PC-3 (cell line): ENCODE data around the gene GABRG3. TPM values are rescaled to one million over a fixed set of nuclear protein-coding genes. Genes with fewer than 3 reads are reported as not detected.

Source experiments
- ATAC-seq: fragments of 200-7000 bp; cut with Tn5 transposase; 2 replicates; pipeline ENCODE4 v1.9.1; 2020; ENCODE audit warnings: mild to moderate bottlenecking, moderate library complexity
- BruUV-seq: library from RNA; stranded (reverse); fragments of 400-500 nt; replicated peaks from 2 replicates; lab custom pipeline; 2021; lab: Mats Ljungman, UMichigan
- CTCF ChIA-PET: fragments of 300-600 bp; sonication (Branson Sonifier 250); formaldehyde crosslinking; loops from one replicate; lab custom pipeline; 2022; ENCODE audit warnings: antibody characterized with exemption; lab: Charles Lee
- POLR2A ChIA-PET: fragments of 300-600 bp; sonication (Branson Sonifier 250); formaldehyde crosslinking; loops from one replicate; lab custom pipeline; 2022; ENCODE audit warnings: antibody characterized with exemption; ENCODE audit not compliant: unreplicated experiment; lab: Charles Lee
- DNase-seq: peaks from one replicate; pipeline ENCODE4 v3.0.0-alpha.2; 2015
- H2AFZ ChIP-seq: fragments of 300-600 bp; sonication (generic); 2 replicates; pipeline ENCODE4 v1.6.0; 2016; ENCODE audit warnings: antibody characterized with exemption, low read length
- H3F3A ChIP-seq: fragments of 300-600 bp; sonication (generic); one replicate; pipeline ENCODE4 v1.6.0; 2017; ENCODE audit warnings: antibody characterized with exemption, low read length, control low read depth, mild to moderate bottlenecking; ENCODE audit not compliant: unreplicated experiment
- H3K27ac ChIP-seq: fragments of 300-600 bp; sonication (generic); 2 replicates; pipeline ENCODE4 v1.5.1; 2016; ENCODE audit warnings: mild to moderate bottlenecking, low read length
- H3K27me3 ChIP-seq: fragments of 300-600 bp; sonication (generic); 2 replicates; pipeline ENCODE4 v1.6.1; 2016; ENCODE audit warnings: low read length, mixed read lengths
- H3K36me3 ChIP-seq: fragments of 300-600 bp; sonication (generic); 2 replicates; pipeline ENCODE4 v1.6.1; 2016; ENCODE audit warnings: low read depth, mixed run types, low read length, mixed read lengths
- H3K4me1 ChIP-seq: fragments of 300-600 bp; sonication (generic); 2 replicates; pipeline ENCODE4 v1.5.1; 2016; ENCODE audit warnings: low read length; ENCODE audit not compliant: insufficient read depth
- H3K4me2 ChIP-seq: fragments of 300-600 bp; sonication (generic); 2 replicates; pipeline ENCODE4 v1.6.0; 2016; ENCODE audit warnings: low read length
- H3K4me3 ChIP-seq: fragments of 300-600 bp; sonication (generic); 2 replicates; pipeline ENCODE4 v1.5.1; 2016; ENCODE audit warnings: mild to moderate bottlenecking, low read length, mixed read lengths
- H3K79me2 ChIP-seq: fragments of 300-600 bp; sonication (generic); 2 replicates; pipeline ENCODE4 v1.6.1; 2017; ENCODE audit warnings: low read length, mixed read lengths
- H3K9ac ChIP-seq: fragments of 300-600 bp; sonication (generic); 2 replicates; pipeline ENCODE4 v1.6.0; 2016; ENCODE audit warnings: mild to moderate bottlenecking, low read length
- H3K9me2 ChIP-seq: fragments of 300-600 bp; sonication (generic); replicated peaks from 2 replicates; pipeline ENCODE4 v1.6.1; 2016; ENCODE audit warnings: mixed run types, low read length, mixed read lengths
- H3K9me3 ChIP-seq: fragments of 300-600 bp; sonication (generic); 2 replicates; pipeline ENCODE4 v1.6.1; 2016; ENCODE audit warnings: low read length, mixed read lengths
- H4K20me1 ChIP-seq: fragments of 300-600 bp; sonication (generic); 2 replicates; pipeline ENCODE4 v1.6.1; 2016; ENCODE audit warnings: low read length, mixed read lengths
- EZH2 ChIP-seq: fragments of 300-600 bp; sonication (generic); IDR thresholded peaks from one replicate; pipeline ENCODE4 v1.6.1; 2017; ENCODE audit warnings: antibody characterized with exemption, mild to moderate bottlenecking, low read length; ENCODE audit not compliant: unreplicated experiment
- EZH2phosphoT487 ChIP-seq: fragments of 300-600 bp; sonication (generic); IDR thresholded peaks from 2 replicates; pipeline ENCODE4 v1.6.1; 2018; ENCODE audit warnings: mild to moderate bottlenecking, antibody characterized with exemption, low read length, borderline replicate concordance
- intact Hi-C: fragments of 100-400 bp; cut with micrococcal nuclease; formaldehyde crosslinking; loops from 2 replicates; pipeline ENCODE4 v1.9.0; 2023
- total RNA-seq: library from RNA; depleted of rRNA; stranded (reverse); fragments of >200 nt; gene quantifications from 2 replicates; pipeline ENCODE4 v1.2.3, GENCODE V29; 2014
- TF ChIP-seq, protein P1 (sequence below): fragments of 300-600 bp; sonication (generic); conservative IDR thresholded peaks from 2 replicates; pipeline ENCODE4 v1.5.1; 2017; ENCODE audit warnings: antibody characterized with exemption, low read depth, mild to moderate bottlenecking, low read length

GABRG3 gene
- total RNA-seq, 1 experiment from 2014 or later = 0.11 TPM

DNA sequence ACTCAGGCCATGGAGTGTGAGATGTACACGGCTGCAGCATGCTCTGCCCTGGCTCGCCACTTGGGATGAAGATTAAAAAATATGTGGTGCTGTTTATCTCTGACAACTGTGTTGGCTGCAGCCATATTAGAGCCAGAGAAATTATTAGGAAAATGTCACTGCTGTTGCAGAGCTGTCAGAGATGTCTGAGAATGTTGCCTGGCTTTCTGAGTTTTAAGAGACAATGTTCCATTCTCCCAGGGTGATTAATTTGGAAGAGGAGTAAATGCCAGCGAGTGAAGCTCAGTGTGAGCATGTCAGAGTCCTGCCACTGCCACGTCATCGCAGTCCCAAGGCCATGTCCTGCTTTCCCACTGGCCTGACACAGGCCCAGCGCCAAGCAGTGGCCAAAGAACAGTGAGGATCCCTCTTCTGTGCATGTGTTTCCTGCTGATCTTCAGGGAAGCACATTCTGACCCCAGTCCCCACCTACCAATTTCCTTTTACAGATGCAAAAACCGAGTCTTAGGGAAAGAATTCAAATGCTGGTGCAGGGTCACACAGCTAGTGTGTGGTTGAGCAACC is 370.9 kb downstream of the GABRG3 start:
- TF ChIP-seq EZH2phosphoT487 (no peak), EZH2 (no peak)
- TF ChIP-seq, protein P1, sequence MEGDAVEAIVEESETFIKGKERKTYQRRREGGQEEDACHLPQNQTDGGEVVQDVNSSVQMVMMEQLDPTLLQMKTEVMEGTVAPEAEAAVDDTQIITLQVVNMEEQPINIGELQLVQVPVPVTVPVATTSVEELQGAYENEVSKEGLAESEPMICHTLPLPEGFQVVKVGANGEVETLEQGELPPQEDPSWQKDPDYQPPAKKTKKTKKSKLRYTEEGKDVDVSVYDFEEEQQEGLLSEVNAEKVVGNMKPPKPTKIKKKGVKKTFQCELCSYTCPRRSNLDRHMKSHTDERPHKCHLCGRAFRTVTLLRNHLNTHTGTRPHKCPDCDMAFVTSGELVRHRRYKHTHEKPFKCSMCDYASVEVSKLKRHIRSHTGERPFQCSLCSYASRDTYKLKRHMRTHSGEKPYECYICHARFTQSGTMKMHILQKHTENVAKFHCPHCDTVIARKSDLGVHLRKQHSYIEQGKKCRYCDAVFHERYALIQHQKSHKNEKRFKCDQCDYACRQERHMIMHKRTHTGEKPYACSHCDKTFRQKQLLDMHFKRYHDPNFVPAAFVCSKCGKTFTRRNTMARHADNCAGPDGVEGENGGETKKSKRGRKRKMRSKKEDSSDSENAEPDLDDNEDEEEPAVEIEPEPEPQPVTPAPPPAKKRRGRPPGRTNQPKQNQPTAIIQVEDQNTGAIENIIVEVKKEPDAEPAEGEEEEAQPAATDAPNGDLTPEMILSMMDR = no peak
- Histone ChIP-seq H3K9ac (no peak overlapping the region), H3K36me3 (no peaks in the 10 kb centered on the region), H3F3A (no peaks in the 10 kb centered on the region), H3K27me3 (no peaks in the 10 kb centered on the region), H3K9me3 (peaks cover 18% of the 10 kb centered on the region; the same call in 1 of the 2 replicates), H4K20me1 (no peaks in the 10 kb centered on the region), H3K4me2 (no peak overlapping the region), H3K79me2 (no peaks in the 10 kb centered on the region), H2AFZ (no peak overlapping the region), H3K9me2 (no peaks in the 10 kb centered on the region), H3K4me3 (no peak overlapping the region), H3K27ac (no peak overlapping the region), H3K4me1 (no peaks in the 10 kb centered on the region)
- DNase-seq (no peak), ATAC-seq (no peak)
- POLR2A ChIA-PET = no interaction called here
- CTCF ChIA-PET = no interaction called here
- intact Hi-C loops = no loop called here
- no TSS peak for BruUV-seq

GRCh38 chr15:27342991-27343390 is 372.0 kb downstream of the GABRG3 start:
- no peaks in the 10 kb centered on the region for H3K4me1 ChIP-seq
- no peaks in the 10 kb centered on the region for H4K20me1 ChIP-seq
- no peak overlapping the region for H3K4me3 ChIP-seq
- no peaks in the 10 kb centered on the region for H3K27me3 ChIP-seq
- intact Hi-C loops = no loop called here
- ChIA-PET POLR2A (no interaction called here), CTCF (no interaction called here)
- H3K36me3 ChIP-seq = no peaks in the 10 kb centered on the region
- no TSS peak for BruUV-seq
- no peaks in the 10 kb centered on the region for H3K9me2 ChIP-seq
- H3K9me3 ChIP-seq = peaks cover 26% of the 10 kb centered on the region; the same call in 1 of the 2 replicates
- H3F3A ChIP-seq = no peaks in the 10 kb centered on the region
- no peak overlapping the region for H3K4me2 ChIP-seq
- no peaks in the 10 kb centered on the region for H3K79me2 ChIP-seq
- no peak for DNase-seq
- ATAC-seq = no peak
- TF ChIP-seq EZH2phosphoT487 (no peak), EZH2 (no peak)
- TF ChIP-seq, protein P1 = no peak
- no peak overlapping the region for H3K9ac ChIP-seq
- H2AFZ ChIP-seq = no peak overlapping the region
- H3K27ac ChIP-seq = no peak overlapping the region

- intact Hi-C loops = no loop called here
- no peak for ATAC-seq
Measured at GRCh38 chr15:27352136-27352535, 381.2 kb downstream of the GABRG3 start.

More at GRCh38 chr15:27352136-27352535, 381.2 kb downstream of the GABRG3 start:
- Histone ChIP-seq H2AFZ (no peak overlapping the region), H3K79me2 (no peaks in the 10 kb centered on the region), H3K9me3 (peaks cover 10% of the 10 kb centered on the region; the same call in 1 of the 2 replicates), H3K4me3 (no peak overlapping the region), H3F3A (no peaks in the 10 kb centered on the region), H3K27me3 (no peaks in the 10 kb centered on the region), H3K4me2 (no peak overlapping the region), H3K36me3 (no peaks in the 10 kb centered on the region), H3K4me1 (no peaks in the 10 kb centered on the region), H4K20me1 (no peaks in the 10 kb centered on the region), H3K9ac (no peak overlapping the region), H3K9me2 (no peaks in the 10 kb centered on the region), H3K27ac (no peak overlapping the region)
- no peak for DNase-seq
- CTCF ChIA-PET = no interaction called here
- POLR2A ChIA-PET = no interaction called here
- no peak for TF ChIP-seq EZH2
- TF ChIP-seq EZH2phosphoT487 = no peak
- TF ChIP-seq, protein P1 = no peak
- no TSS peak for BruUV-seq
